SK-N-SH treated with all-trans-retinoic acid at 6 μM for 48 hours (cell line): ENCODE results near the gene TMEM161A.

Experiments
- BACH2 ChIP-seq: fragments of 250-450 bp; sonication (Bioruptor Pico); IDR thresholded peaks from 2 replicates; pipeline ENCODE4 v1.9.0; 2021; ENCODE audit warnings: mild to moderate bottlenecking, borderline replicate concordance
- CSDC2 ChIP-seq: fragments of 250-450 bp; sonication (Bioruptor Pico); IDR thresholded peaks from 2 replicates; pipeline ENCODE4 v1.5.0; 2020; ENCODE audit warnings: mild to moderate bottlenecking, moderate library complexity
- TOX ChIP-seq: fragments of 250-450 bp; sonication (Bioruptor Pico); IDR thresholded peaks from 2 replicates; pipeline ENCODE4 v1.8.0; 2021; ENCODE audit warnings: mild to moderate bottlenecking, moderate library complexity, borderline replicate concordance
- TSHZ2 ChIP-seq: fragments of 250-450 bp; sonication (Bioruptor Pico); IDR thresholded peaks from 2 replicates; pipeline ENCODE4 v1.5.0; 2020; ENCODE audit warnings: mild to moderate bottlenecking, moderate library complexity
- ZNF565 ChIP-seq: fragments of 450-650 bp; formaldehyde crosslinking; conservative IDR thresholded peaks from 2 replicates; pipeline ENCODE4 v1.5.0; 2020; ENCODE audit warnings: low read depth, mild to moderate bottlenecking, moderate library complexity

- no peak for TF ChIP-seq TSHZ2 (CRISPR knock-in tag)
- TF ChIP-seq TOX = no peak
- TF ChIP-seq CSDC2 (CRISPR knock-in tag) = no peak
- TF ChIP-seq ZNF565 (CRISPR knock-in tag) = no peak
- no peak for TF ChIP-seq BACH2 (CRISPR knock-in tag)
Measured at GRCh38 chr19:19169236-19170052, 31.2 kb upstream of the TMEM161A start.
